HCT116 (cell line): ENCODE measurements around the gene SLC25A43.

ENCODE experiments used
- EZH2 ChIP-seq: fragments of 200-600 bp; sonication (generic); IDR thresholded peaks from 2 replicates; pipeline ENCODE4 v1.6.1; 2017; ENCODE audit warnings: antibody characterized with exemption, mixed run types
- EZH2phosphoT487 ChIP-seq: fragments of 200-600 bp; IDR thresholded peaks from 2 replicates; pipeline ENCODE4 v1.6.1; 2018; ENCODE audit warnings: antibody characterized with exemption, borderline replicate concordance
- JUND ChIP-seq: IDR thresholded peaks from 2 replicates; pipeline ENCODE4 v1.6.1; 2012
- POLR2A ChIP-seq: IDR thresholded peaks from 2 replicates; pipeline ENCODE4 v1.7.0; 2011; ENCODE audit warnings: borderline replicate concordance; ENCODE audit not compliant: insufficient read depth, insufficient read length; ENCODE audit errors: extremely low read depth
- POLR2AphosphoS5 ChIP-seq: IDR thresholded peaks from 2 replicates; pipeline ENCODE4 v1.6.1; 2011; ENCODE audit warnings: mild to moderate bottlenecking, low read depth, low read length, moderate library complexity
- RAD21 ChIP-seq: IDR thresholded peaks from 2 replicates; pipeline ENCODE4 v1.6.1; 2012; ENCODE audit warnings: low read depth, mild to moderate bottlenecking
- SIN3A ChIP-seq: IDR thresholded peaks from 2 replicates; pipeline ENCODE4 v1.6.1; 2012; ENCODE audit warnings: low read depth
- SRF ChIP-seq: IDR thresholded peaks from 2 replicates; pipeline ENCODE4 v1.6.1; 2012; ENCODE audit warnings: low read depth
- ZNF274 ChIP-seq: fragments of 200-500 bp; sonication (Bioruptor generic); IDR thresholded peaks from 2 replicates; pipeline ENCODE4 v1.6.1; 2014; ENCODE audit warnings: mild to moderate bottlenecking, low read depth, low read length, inconsistent platforms
- TF ChIP-seq, protein P1 (sequence below), 3 experiments: fragments of 200-600 bp in 1 of 3; sonication (generic) in 1 of 3; IDR thresholded peaks in 2 of 3; conservative IDR thresholded peaks in 1 of 3; 2 replicates each; pipeline ENCODE4 v1.5.1; 2012 to 2017; ENCODE audit warnings: low read depth in 2 of 3, low read length in 2 of 3, antibody characterized with exemption in 1 of 3, borderline replicate concordance in 1 of 3, control low read depth in 1 of 3, mild to moderate bottlenecking in 1 of 3, mixed read lengths in 1 of 3, mixed run types in 1 of 3, moderate library complexity in 1 of 3; ENCODE audit not compliant: insufficient read depth in 1 of 3
- TF ChIP-seq, protein P2 (sequence below): IDR thresholded peaks from 2 replicates; pipeline ENCODE4 v1.6.1; 2012
- TF ChIP-seq, protein P3 (sequence below): IDR thresholded peaks from 2 replicates; pipeline ENCODE4 v1.6.1; 2011; ENCODE audit warnings: mild to moderate bottlenecking, low read length, moderate library complexity; ENCODE audit not compliant: insufficient replicate concordance; ENCODE audit errors: extremely low read depth
- TF ChIP-seq, protein P4 (sequence below): IDR thresholded peaks from 2 replicates; pipeline ENCODE4 v1.6.1; 2012
- TF ChIP-seq, protein P5 (sequence below): IDR thresholded peaks from 2 replicates; pipeline ENCODE4 v1.6.1; 2012; ENCODE audit warnings: low read depth

GRCh38 chrX:119374736-119375135, 24.4 kb upstream of the SLC25A43 start:
- TF ChIP-seq SRF: no peak
- no peak for TF ChIP-seq ZNF274
- TF ChIP-seq POLR2A: no peak
- TF ChIP-seq, protein P1, sequence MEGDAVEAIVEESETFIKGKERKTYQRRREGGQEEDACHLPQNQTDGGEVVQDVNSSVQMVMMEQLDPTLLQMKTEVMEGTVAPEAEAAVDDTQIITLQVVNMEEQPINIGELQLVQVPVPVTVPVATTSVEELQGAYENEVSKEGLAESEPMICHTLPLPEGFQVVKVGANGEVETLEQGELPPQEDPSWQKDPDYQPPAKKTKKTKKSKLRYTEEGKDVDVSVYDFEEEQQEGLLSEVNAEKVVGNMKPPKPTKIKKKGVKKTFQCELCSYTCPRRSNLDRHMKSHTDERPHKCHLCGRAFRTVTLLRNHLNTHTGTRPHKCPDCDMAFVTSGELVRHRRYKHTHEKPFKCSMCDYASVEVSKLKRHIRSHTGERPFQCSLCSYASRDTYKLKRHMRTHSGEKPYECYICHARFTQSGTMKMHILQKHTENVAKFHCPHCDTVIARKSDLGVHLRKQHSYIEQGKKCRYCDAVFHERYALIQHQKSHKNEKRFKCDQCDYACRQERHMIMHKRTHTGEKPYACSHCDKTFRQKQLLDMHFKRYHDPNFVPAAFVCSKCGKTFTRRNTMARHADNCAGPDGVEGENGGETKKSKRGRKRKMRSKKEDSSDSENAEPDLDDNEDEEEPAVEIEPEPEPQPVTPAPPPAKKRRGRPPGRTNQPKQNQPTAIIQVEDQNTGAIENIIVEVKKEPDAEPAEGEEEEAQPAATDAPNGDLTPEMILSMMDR (IDR thresholded peaks at IDR 0.05 in 2 of 3, conservative IDR thresholded peaks at IDR 0.05 in 1 of 3; ENCODE audit: borderline replicate concordance in 1 of 3, insufficient read depth in 1 of 3, low read depth in 2 of 3, low read length in 2 of 3): no peak
- TF ChIP-seq, protein P2, sequence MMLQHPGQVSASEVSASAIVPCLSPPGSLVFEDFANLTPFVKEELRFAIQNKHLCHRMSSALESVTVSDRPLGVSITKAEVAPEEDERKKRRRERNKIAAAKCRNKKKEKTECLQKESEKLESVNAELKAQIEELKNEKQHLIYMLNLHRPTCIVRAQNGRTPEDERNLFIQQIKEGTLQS: no peak
- TF ChIP-seq EZH2phosphoT487: no peak
- no peak for TF ChIP-seq EZH2
- TF ChIP-seq POLR2AphosphoS5: no peak
- TF ChIP-seq, protein P3, sequence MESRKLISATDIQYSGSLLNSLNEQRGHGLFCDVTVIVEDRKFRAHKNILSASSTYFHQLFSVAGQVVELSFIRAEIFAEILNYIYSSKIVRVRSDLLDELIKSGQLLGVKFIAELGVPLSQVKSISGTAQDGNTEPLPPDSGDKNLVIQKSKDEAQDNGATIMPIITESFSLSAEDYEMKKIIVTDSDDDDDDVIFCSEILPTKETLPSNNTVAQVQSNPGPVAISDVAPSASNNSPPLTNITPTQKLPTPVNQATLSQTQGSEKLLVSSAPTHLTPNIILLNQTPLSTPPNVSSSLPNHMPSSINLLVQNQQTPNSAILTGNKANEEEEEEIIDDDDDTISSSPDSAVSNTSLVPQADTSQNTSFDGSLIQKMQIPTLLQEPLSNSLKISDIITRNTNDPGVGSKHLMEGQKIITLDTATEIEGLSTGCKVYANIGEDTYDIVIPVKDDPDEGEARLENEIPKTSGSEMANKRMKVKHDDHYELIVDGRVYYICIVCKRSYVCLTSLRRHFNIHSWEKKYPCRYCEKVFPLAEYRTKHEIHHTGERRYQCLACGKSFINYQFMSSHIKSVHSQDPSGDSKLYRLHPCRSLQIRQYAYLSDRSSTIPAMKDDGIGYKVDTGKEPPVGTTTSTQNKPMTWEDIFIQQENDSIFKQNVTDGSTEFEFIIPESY: no peak
- TF ChIP-seq JUND: no peak
- TF ChIP-seq, protein P4, sequence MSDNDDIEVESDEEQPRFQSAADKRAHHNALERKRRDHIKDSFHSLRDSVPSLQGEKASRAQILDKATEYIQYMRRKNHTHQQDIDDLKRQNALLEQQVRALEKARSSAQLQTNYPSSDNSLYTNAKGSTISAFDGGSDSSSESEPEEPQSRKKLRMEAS: no peak
- TF ChIP-seq SIN3A: no peak
- TF ChIP-seq RAD21: no peak
- TF ChIP-seq, protein P5, sequence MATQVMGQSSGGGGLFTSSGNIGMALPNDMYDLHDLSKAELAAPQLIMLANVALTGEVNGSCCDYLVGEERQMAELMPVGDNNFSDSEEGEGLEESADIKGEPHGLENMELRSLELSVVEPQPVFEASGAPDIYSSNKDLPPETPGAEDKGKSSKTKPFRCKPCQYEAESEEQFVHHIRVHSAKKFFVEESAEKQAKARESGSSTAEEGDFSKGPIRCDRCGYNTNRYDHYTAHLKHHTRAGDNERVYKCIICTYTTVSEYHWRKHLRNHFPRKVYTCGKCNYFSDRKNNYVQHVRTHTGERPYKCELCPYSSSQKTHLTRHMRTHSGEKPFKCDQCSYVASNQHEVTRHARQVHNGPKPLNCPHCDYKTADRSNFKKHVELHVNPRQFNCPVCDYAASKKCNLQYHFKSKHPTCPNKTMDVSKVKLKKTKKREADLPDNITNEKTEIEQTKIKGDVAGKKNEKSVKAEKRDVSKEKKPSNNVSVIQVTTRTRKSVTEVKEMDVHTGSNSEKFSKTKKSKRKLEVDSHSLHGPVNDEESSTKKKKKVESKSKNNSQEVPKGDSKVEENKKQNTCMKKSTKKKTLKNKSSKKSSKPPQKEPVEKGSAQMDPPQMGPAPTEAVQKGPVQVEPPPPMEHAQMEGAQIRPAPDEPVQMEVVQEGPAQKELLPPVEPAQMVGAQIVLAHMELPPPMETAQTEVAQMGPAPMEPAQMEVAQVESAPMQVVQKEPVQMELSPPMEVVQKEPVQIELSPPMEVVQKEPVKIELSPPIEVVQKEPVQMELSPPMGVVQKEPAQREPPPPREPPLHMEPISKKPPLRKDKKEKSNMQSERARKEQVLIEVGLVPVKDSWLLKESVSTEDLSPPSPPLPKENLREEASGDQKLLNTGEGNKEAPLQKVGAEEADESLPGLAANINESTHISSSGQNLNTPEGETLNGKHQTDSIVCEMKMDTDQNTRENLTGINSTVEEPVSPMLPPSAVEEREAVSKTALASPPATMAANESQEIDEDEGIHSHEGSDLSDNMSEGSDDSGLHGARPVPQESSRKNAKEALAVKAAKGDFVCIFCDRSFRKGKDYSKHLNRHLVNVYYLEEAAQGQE: no peak
